PC-3 (cell line): ENCODE measurements around the gene MCAT. TPM values are rescaled to one million over a fixed set of nuclear protein-coding genes. Genes with fewer than 3 reads are reported as not detected.

Experiments
- ATAC-seq: fragments of 200-7000 bp; cut with Tn5 transposase; 2 replicates; pipeline ENCODE4 v1.9.1; 2020; ENCODE audit warnings: mild to moderate bottlenecking, moderate library complexity
- BruUV-seq: library from RNA; stranded (reverse); fragments of 400-500 nt; replicated peaks from 2 replicates; lab custom pipeline; 2021; lab: Mats Ljungman, UMichigan
- CTCF ChIA-PET: fragments of 300-600 bp; sonication (Branson Sonifier 250); formaldehyde crosslinking; loops from one replicate; lab custom pipeline; 2022; ENCODE audit warnings: antibody characterized with exemption; lab: Charles Lee
- POLR2A ChIA-PET: fragments of 300-600 bp; sonication (Branson Sonifier 250); formaldehyde crosslinking; loops from one replicate; lab custom pipeline; 2022; ENCODE audit warnings: antibody characterized with exemption; ENCODE audit not compliant: unreplicated experiment; lab: Charles Lee
- DNase-seq: peaks from one replicate; pipeline ENCODE4 v3.0.0-alpha.2; 2015
- H2AFZ ChIP-seq: fragments of 300-600 bp; sonication (generic); 2 replicates; pipeline ENCODE4 v1.6.0; 2016; ENCODE audit warnings: antibody characterized with exemption, low read length
- H3F3A ChIP-seq: fragments of 300-600 bp; sonication (generic); one replicate; pipeline ENCODE4 v1.6.0; 2017; ENCODE audit warnings: antibody characterized with exemption, low read length, control low read depth, mild to moderate bottlenecking; ENCODE audit not compliant: unreplicated experiment
- H3K27ac ChIP-seq: fragments of 300-600 bp; sonication (generic); 2 replicates; pipeline ENCODE4 v1.5.1; 2016; ENCODE audit warnings: mild to moderate bottlenecking, low read length
- H3K27me3 ChIP-seq: fragments of 300-600 bp; sonication (generic); 2 replicates; pipeline ENCODE4 v1.6.1; 2016; ENCODE audit warnings: low read length, mixed read lengths
- H3K36me3 ChIP-seq: fragments of 300-600 bp; sonication (generic); 2 replicates; pipeline ENCODE4 v1.6.1; 2016; ENCODE audit warnings: low read depth, mixed run types, low read length, mixed read lengths
- H3K4me1 ChIP-seq: fragments of 300-600 bp; sonication (generic); 2 replicates; pipeline ENCODE4 v1.5.1; 2016; ENCODE audit warnings: low read length; ENCODE audit not compliant: insufficient read depth
- H3K4me2 ChIP-seq: fragments of 300-600 bp; sonication (generic); 2 replicates; pipeline ENCODE4 v1.6.0; 2016; ENCODE audit warnings: low read length
- H3K4me3 ChIP-seq: fragments of 300-600 bp; sonication (generic); 2 replicates; pipeline ENCODE4 v1.5.1; 2016; ENCODE audit warnings: mild to moderate bottlenecking, low read length, mixed read lengths
- H3K79me2 ChIP-seq: fragments of 300-600 bp; sonication (generic); 2 replicates; pipeline ENCODE4 v1.6.1; 2017; ENCODE audit warnings: low read length, mixed read lengths
- H3K9ac ChIP-seq: fragments of 300-600 bp; sonication (generic); 2 replicates; pipeline ENCODE4 v1.6.0; 2016; ENCODE audit warnings: mild to moderate bottlenecking, low read length
- H3K9me2 ChIP-seq: fragments of 300-600 bp; sonication (generic); replicated peaks from 2 replicates; pipeline ENCODE4 v1.6.1; 2016; ENCODE audit warnings: mixed run types, low read length, mixed read lengths
- H3K9me3 ChIP-seq: fragments of 300-600 bp; sonication (generic); 2 replicates; pipeline ENCODE4 v1.6.1; 2016; ENCODE audit warnings: low read length, mixed read lengths
- H4K20me1 ChIP-seq: fragments of 300-600 bp; sonication (generic); 2 replicates; pipeline ENCODE4 v1.6.1; 2016; ENCODE audit warnings: low read length, mixed read lengths
- CTCF ChIP-seq: fragments of 300-600 bp; sonication (generic); conservative IDR thresholded peaks from 2 replicates; pipeline ENCODE4 v1.5.1; 2017; ENCODE audit warnings: antibody characterized with exemption, low read depth, mild to moderate bottlenecking, low read length
- EZH2 ChIP-seq: fragments of 300-600 bp; sonication (generic); IDR thresholded peaks from one replicate; pipeline ENCODE4 v1.6.1; 2017; ENCODE audit warnings: antibody characterized with exemption, mild to moderate bottlenecking, low read length; ENCODE audit not compliant: unreplicated experiment
- EZH2phosphoT487 ChIP-seq: fragments of 300-600 bp; sonication (generic); IDR thresholded peaks from 2 replicates; pipeline ENCODE4 v1.6.1; 2018; ENCODE audit warnings: mild to moderate bottlenecking, antibody characterized with exemption, low read length, borderline replicate concordance
- intact Hi-C: fragments of 100-400 bp; cut with micrococcal nuclease; formaldehyde crosslinking; loops from 2 replicates; pipeline ENCODE4 v1.9.0; 2023
- total RNA-seq: library from RNA; depleted of rRNA; stranded (reverse); fragments of >200 nt; gene quantifications from 2 replicates; pipeline ENCODE4 v1.2.3, GENCODE V29; 2014

Gene MCAT
- total RNA-seq, 1 experiment from 2014 or later: 29.2 TPM

GRCh38 chr22:43188829-43189545 lies 45.8 kb upstream of the MCAT start:
- no peaks in the 10 kb centered on the region for H3K27me3 ChIP-seq
- CTCF ChIA-PET: no interaction called here

GRCh38 chr22:43187171-43188099 lies 44.2 kb upstream of the MCAT start:
- H3K36me3 ChIP-seq: no peaks in the 10 kb centered on the region
- intact Hi-C loops: no loop called here
- H4K20me1 ChIP-seq: no peaks in the 10 kb centered on the region
- peaks cover 24% of the 10 kb centered on the region for H3K4me1 ChIP-seq
- H2AFZ ChIP-seq: peak overlapping the region; percentile 91
- no peaks in the 10 kb centered on the region for H3K9me3 ChIP-seq
- H3K9me2 ChIP-seq: no peaks in the 10 kb centered on the region
- DNase-seq (peak; percentile 90), ATAC-seq (peak; percentile 88)
- H3K4me2 ChIP-seq: peak overlapping the region; percentile 84
- POLR2A ChIA-PET: interaction anchor here (0.5 to 0.8 kb wide), 4 partner anchors 34 to 551 kb away, joined by 4 to 6 read pairs (median 5); no protein-coding TSS in a partner anchor
- H3F3A ChIP-seq: peaks cover 3% of the 10 kb centered on the region
- H3K79me2 ChIP-seq: peaks cover 37% of the 10 kb centered on the region
- H3K9ac ChIP-seq: peak overlapping the region; percentile 85
- no peaks in the 10 kb centered on the region for H3K27me3 ChIP-seq
- no TSS peak for BruUV-seq
- H3K4me3 ChIP-seq: peak overlapping the region; percentile 66
- peak overlapping the region; percentile 79 for H3K27ac ChIP-seq
- CTCF ChIA-PET: interaction anchor here (0.6 to 1.4 kb wide), 2 partner anchors 41 to 332 kb away, joined by 3 to 4 read pairs; no protein-coding TSS in a partner anchor
- TF ChIP-seq EZH2phosphoT487 (no peak), EZH2 (no peak), CTCF (peak; percentile 34; the same call in 1 of the 2 replicates)

More at GRCh38 chr22:43188829-43189545, 45.8 kb upstream of the MCAT start:
- TF ChIP-seq CTCF (no peak), EZH2 (no peak), EZH2phosphoT487 (no peak)
- H3K27ac ChIP-seq: no peak overlapping the region
- no peak overlapping the region for H2AFZ ChIP-seq
- no peaks in the 10 kb centered on the region for H3K9me3 ChIP-seq
- peaks cover 3% of the 10 kb centered on the region for H3F3A ChIP-seq
- ATAC-seq: no peak
- H3K4me1 ChIP-seq: peaks cover 18% of the 10 kb centered on the region
- no peaks in the 10 kb centered on the region for H4K20me1 ChIP-seq
- H3K9ac ChIP-seq: no peak overlapping the region
- POLR2A ChIA-PET: no interaction called here
- DNase-seq: no peak
- H3K4me2 ChIP-seq: no peak overlapping the region
- BruUV-seq: no TSS peak
- no peaks in the 10 kb centered on the region for H3K9me2 ChIP-seq
- H3K36me3 ChIP-seq: no peaks in the 10 kb centered on the region
- H3K79me2 ChIP-seq: peaks cover 25% of the 10 kb centered on the region
- no peak overlapping the region for H3K4me3 ChIP-seq
- intact Hi-C loops: no loop called here
